ENCODE results near the gene CELF2.
"Not testable (repeated sequence)": the region's sequence is repeated elsewhere in the genome, so short reads cannot be mapped to it uniquely, and the experiment has no call there.

The CELF2 gene

DNA sequence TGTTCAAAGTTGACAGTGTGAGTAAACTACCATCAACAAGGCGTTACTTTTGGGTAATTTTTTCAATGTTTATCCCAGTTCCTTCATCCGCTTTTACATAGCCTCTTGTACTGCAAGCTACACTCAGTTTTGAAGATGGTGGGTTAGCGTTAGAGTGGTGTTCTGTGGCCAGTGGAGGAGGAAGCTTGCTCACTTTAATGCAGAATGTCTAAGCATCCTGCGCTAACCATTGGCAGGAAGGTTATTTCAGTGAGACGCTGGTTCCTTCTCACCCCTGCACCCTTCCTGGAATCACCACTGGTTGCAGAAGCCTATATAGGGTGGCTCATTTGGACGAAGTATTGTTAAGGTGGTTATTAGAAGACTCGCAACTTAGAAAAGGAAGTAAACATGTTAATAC lies 159.1 kb downstream of the CELF2 start:
- no peak for DNase-seq (ENCODE audit: low read depth)

DNA sequence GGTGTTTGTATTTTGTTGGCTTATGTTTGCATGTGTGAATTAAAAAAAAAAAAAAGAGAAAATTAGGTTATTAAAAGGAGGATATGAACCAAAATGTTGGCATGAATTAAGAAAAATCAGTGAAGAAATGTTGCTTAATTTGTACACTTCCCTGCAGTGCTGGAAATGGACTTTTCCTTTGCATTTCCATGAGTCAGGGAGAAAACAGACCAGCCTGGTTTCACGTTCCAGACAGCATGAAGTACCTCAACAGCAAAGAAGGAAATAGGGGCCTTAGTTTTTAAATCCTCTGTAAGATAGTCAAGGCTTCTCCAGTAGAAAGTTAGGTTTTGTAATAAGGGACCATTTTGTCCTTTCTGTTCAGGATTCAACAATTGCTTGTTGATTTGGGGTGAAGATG lies 159.7 kb downstream of the CELF2 start:
- DNase-seq (ENCODE audit: low read depth) = no peak

DNA sequence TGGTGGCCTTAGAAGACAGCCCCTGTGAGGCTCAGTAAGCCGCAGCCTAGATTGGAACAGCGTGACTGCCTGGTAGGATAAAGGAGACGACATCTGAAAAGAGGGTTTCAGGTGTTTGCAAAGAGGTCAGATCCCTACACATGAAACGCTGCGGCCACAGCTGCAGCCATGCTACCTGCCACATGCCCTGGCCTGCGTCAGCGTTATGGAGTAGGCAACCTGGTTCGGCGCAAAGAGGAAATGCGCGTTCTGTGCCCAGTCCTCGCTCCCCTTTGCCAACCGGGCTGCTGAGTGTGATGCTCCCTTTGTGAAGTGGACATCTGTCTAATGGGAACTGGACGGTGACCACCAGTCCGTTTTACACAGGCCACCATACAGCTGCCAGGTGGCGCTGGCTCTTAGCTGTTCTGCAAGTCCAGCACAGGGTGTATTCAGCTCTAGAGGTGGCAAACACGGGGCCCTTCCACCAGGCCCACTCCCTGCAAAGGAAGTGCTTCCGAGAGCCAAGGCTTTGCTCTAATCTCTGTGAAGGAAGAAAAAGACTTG lies 160.3 kb downstream of the CELF2 start:
- DNase-seq (ENCODE audit: low read depth) = no peak

DNA sequence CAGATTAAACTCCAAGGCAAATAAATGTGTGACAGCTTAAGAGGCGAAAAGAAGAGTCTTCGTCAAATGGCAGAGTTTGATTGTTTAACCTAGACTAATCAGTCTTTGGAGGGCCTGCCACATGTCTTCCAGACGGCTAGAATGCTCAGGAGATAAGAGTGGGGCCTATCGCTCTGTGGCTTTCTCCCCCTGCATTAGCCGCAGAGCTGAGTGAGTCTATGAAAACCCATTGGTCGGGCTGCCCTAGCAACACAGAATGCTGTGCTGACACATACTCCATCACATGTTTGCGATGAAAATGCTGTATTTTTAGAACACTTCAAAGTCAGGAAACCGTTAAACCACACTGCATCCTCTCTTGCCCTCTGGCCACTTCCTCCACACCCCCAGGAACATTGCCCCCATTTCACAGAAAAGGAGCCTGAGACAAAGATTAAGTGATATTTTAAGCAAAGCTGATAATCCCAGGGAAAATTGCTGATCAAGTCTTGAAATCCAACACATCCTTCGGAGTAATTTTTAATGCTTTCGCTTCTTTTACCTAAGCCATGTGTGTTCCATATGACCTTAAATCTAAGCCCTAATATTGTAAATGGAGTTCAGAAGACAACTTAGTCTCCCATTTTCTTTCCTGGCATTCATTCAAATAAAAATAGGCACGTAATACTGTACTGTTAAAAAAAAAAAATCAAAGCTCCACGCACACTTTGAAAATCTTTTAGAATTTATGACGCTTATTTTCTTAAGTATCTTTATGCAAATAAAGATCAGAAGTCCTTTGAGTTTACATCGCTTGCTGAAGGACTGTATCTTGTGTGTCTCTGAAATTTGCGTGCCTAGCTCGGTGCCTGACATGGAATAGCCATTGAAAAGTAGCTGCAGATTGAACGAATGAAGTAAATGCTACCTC lies 161.2 kb downstream of the CELF2 start:
- DNase-seq (ENCODE audit: low read depth) = no peak

DNA sequence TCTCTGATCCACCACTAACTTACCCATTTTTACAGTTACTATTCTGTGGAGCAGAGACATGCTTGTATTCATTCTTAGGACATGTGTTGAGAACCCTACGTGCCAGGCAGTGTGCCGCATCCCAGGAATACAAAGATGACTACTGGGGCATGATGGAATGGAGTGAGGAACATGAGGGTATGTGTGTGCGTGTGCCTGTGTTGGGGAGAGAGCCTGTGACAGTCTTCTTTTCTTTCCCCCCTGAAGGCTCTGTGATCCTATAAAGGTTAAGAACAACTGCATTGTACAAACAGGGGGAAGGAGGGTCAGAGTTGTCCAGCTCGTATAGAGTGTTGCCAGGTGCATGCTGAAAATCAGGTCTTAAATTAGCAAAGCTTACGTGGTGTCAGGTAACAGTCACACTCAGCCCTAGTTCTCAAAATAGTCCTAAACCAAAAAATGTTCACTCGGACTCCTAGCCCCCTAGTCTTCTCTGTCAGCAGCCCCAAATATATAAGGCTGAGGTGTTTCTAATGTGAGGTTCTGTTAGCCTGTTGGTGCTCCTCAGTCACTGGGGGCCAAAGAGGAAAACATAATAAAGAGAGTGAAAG lies 161.9 kb downstream of the CELF2 start:
- DNase-seq (ENCODE audit: low read depth) = no peak

DNA sequence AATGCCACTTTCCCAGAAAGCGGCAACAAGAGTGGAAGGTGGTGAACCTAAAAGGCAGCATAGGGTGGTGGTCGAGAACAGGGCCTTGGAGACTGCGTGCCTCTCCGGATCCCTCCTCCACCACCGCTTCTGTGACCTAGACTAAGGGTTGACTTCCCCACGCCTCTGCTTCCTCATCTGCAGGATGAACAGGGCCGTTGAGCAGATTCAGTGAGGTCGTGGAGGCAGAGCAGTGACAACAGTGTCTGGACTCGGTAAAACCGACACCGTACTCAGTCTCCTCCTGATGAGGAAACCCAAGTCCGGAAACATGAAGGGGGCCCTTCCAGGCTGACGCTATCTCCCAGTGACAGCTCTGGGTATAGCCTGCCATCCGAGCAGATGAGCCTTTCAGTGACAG lies 162.6 kb downstream of the CELF2 start:
- DNase-seq (ENCODE audit: low read depth) = no peak

DNA sequence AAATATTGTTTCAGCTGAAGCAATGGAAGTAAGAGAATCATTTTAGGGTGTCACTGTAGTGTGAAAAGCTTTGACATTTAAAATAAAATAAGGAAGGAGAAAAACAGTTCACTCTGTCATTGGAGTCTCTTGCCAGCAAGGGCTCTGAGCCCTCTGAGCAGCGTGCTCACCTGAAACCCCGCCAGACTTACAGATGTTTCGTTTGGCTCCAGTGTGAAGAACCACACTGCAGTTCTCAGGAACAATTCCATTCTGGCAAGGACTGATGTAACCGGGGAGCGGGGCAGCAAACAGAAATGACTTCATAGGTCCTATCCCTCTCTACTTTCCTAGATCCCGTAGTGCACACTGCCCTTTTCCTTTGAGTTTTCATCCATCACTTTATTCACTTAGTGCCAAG lies 164.3 kb downstream of the CELF2 start:
- no peak for DNase-seq (ENCODE audit: low read depth)

DNA sequence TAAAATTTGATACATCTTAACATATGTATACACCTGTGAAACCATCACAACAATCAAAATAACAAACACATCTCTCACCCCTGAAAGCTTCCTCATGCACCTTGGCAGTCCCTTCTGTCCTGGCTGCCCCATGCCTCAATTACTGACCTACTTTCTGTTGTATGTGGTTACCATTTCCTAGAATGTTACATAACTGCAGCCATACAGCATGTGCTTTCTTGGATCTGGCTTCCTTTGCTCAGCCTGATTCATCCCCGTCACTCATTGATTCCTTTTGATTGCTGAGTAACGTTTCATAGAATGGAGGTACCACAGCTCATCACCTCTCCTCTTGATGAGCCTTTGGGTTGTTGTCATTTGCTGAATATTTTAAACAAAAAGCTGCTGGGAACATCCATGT lies 165.3 kb downstream of the CELF2 start:
- DNase-seq (ENCODE audit: low read depth) = no peak

DNA sequence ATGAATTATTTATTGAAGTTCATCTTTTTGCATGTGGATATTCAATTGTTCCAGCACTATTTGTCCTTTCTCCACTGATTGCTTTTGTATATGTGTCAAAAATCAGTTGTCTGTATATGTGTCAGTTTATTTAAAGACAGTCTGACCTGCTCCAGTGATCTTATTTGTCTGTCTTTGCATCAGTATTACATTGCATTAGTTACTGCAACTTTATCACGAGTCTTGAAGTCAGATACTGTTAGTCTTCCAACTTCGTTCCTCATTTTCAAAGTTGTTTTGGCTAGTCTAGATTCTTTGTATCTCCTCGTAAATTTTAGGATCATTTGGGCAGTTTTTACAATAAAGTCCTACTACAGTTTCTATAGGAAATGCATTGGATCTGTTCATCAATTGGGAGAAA lies 166.4 kb downstream of the CELF2 start:
- no peak for DNase-seq (ENCODE audit: low read depth)

DNA sequence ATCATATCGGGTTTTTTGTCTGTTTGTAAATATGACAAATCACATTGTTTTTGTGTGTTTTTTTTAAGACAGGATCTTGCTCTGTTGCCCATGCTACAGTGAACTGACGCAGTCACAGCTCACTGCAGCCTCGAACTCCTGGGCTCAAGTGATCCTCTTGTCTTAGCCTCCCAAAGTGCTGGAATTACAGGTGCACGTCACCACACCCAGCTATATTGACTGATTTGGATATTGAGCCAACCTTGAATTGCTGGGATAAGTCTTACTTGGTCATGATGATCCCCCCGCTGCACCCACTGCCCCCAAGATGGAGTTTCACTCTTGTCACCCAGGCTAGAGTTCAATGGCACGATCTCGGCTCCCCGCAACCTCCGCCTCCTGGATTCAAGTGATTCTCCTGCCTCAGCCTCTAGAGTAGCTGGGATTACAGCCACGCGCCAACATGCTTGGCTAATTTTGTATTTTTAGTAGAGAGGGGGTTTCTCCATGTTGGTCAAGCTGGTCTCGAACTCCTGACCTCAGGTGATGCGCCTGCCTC lies 167.5 kb downstream of the CELF2 start:
- not testable (repeated sequence) for DNase-seq (ENCODE audit: low read depth)

DNA sequence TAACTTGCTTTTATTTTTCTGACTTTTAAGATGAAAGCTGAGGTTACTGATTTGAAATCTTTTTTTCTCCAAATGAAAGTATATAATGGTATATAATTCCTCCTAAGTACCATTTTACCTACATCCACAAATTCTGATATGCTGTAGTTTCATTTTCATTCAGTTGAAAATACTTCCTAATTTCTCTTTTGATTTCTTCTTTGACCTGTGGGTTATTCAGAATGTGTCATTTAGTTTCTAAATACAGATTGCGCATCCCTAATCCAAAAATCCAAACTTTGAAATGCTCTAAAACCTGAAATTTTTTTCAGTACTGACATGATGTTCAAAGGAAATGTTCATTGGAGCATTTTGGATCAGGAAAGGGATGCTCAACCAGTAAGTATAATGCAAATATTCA lies 168.7 kb downstream of the CELF2 start:
- DNase-seq (ENCODE audit: low read depth) = no peak

DNA sequence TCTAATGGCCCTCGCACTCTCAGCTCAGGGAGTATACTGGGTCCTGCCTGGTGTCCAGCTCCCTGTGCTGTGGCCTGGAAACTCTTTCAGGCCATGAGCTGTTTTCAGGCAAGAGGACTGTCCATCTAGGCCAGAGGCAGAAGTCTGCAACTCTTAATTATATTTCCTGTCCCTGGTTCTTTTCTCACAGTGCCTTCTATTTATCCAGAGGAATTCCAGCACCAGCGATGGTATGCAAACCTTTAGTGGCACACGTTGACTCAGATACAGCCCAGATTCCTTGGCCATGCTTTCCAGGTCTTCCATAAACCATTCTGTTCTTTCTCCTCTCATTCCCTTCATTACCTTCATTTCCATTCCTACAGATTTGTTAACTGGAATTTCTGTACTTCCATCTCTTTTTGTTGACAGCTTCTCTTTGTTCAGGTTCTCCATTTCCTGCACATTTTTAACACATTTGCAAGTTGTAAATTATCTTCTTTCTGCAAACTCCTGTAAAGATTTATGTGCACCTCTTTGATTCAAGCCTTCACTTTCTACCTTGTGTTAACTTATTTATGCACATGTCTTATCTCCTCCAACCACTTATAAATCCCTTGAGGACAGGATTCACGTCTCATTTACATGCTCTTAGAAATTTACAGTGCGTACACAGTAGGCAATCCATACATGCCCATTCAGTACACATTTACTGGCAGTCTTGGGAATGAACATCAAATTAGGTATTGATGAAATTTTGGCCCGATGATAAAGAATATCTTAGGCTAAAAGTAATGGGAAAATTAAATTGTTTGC lies 172.1 kb downstream of the CELF2 start:
- no peak for DNase-seq (ENCODE audit: low read depth)

DNA sequence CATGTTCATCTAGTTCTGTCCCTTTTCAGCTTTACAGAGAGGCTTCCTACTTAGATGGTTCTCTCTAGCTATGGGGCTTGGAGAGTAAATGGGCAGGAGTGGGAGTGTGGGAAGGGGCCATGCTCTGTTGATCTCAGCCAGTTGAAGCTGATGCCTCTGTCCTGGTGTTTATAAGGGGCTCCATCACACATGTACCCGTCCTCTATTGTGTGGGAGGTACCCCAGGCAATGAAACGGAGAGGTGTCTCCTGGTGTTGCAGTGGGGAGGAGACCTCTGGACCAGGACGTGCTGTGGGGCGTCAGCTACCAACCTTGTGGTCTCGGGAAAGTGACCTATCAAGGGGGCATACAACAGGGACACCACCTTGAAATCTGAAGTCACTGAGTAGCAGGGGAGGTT lies 173.5 kb downstream of the CELF2 start:
- no peak for DNase-seq (ENCODE audit: low read depth)

DNA sequence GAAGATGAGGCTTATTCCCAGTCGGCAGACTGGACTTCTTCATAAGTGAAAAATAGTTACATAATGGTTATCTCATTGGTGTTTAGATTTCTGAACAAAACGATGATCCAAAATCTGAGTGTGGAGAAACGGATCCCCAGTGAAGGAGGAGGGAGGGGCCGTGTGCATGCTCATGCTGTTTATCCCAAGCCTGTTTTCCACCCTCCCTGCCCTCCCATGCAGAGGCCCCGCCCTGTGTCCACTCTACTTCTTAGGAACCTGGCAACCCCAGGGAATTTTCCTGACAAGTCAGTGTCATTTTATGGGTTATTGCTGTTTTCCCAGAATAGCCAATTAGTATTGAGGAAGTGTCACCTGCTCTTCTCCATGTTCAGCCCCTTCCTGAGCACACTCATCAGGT lies 174.0 kb downstream of the CELF2 start:
- no peak for DNase-seq (ENCODE audit: low read depth)

DNA sequence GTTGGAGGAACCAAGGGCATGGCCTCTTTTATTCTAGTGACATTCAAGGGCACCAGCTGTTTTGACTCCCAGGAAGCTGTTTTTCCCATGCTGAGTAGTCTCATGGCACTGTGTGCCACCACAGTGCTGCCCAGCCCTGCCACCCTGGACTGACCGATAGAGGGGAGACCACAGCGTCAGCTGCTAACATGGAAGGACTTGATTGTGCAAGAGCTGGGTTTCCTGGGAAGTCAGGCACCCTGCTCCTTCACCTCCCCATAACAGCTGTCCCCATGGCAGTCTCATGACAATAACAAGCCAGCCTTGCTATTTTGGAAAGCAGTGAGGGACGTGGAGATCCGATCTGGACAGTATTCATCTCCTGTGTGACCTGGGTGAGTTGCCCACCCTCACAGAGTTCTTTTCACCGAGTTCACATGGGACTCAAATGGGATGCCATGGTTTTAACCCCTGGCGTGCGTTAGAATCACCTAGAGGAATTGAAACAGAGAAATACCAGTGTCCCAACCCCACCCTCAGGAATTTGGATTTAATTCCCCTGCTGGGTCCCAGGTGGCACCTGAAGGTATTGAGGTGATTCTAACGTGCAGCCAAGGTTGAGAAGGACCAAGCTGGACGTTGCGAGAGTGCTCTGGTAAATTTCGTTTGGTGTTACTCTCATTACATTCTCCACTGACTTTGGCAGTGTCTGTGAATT lies 174.8 kb downstream of the CELF2 start:
- no peak for DNase-seq (ENCODE audit: low read depth)

DNA sequence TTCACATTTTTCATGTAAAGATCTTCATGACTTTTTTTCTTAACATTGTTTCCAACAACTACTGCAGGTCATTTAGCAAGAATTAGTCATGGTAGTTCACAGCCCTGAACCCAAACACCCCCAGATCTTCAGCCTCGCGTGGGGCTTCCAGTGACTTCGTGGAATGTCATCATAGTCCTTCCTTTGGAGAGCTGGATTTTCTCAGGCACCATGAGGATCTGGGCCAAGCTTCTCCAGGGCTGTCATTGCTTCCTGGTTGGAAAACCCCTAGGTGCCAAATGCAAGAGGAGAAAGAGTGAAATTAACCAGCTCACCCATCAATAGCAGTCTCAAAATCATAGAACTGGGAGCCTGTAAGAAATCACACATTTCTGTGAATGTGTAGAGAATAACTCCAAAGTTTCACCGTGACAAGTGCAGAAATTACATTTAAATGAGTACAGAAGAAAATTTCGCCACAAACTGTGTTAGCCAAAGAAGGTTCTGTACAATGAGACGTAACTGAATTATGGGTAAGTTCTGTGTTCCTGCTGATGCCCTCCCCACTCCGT lies 175.4 kb downstream of the CELF2 start:
- DNase-seq (ENCODE audit: low read depth) = no peak

DNA sequence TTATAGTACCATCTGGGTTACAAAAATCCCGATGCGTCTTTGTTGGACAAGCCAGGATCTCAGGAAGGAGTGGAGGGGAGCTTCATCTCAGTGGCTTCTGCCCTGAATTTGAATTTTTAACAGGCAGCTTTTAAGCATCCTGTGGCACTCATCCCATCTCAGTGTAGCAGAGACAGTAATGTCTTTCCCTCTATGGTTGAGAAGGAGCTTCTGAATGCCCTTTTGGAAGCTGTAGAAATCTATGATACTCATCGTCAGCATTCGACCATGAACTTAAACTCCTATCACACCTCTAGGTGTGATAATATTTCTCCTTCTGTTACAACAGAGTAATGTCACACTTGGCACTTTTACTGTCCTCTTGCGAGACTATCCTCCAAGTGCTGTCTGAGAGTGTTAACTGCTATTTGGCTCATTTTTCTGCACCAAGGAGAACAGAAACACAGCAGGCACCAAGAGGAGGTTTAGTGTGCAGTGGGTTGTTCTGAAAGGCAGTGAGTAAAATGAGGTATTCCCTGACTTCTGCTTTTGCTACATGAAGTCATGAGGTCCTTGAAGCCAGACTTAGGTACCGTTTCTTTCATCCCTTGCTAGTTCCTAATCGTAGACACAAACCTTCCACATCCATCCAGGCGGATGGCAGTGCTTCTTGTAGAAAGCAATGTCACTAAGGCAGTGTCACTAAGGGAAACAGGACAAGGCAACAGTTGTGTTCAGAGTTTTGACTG lies 177.4 kb downstream of the CELF2 start:
- DNase-seq (ENCODE audit: low read depth) = no peak

DNA sequence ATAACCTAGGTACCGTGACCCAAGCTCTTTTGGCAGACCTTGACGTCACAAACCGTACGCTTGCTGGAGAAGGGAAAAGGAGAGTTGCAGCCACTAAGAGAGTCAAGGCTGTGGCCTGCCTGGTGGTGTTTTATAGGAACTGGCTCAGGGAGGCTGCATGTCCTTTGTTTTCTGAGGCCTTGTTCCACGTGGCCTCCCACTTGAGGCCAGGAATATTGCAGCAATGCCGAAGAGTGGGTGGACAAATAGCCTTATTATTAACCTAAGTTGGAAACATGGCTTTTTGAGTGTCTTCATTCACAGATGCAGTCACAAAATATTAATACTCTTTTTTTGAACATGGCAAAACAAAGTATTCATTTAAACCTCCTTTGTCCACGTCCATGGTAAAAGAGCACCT lies 178.0 kb downstream of the CELF2 start:
- no peak for DNase-seq (ENCODE audit: low read depth)

DNA sequence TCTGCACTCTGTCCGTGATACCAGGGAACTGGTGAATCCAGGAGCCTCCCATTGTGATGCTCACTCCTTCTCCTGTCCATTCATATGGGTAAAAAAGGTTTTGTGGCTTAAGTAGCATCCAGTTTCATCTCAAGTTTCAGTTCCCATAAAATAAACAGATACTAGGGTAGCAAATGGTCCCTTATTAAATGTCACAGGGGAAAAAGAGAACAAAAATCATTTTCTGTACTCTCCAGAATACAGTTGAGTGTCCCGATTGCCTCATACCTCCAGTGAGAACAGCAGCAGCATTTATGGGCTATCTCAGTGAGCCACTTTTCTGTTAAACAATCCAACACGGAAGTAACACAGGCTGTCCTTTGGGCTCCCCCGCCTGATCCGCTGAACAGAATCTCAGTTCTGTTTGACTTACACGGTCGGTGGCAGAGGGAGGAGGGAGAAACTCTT lies 179.6 kb downstream of the CELF2 start:
- DNase-seq (ENCODE audit: low read depth) = no peak

DNA sequence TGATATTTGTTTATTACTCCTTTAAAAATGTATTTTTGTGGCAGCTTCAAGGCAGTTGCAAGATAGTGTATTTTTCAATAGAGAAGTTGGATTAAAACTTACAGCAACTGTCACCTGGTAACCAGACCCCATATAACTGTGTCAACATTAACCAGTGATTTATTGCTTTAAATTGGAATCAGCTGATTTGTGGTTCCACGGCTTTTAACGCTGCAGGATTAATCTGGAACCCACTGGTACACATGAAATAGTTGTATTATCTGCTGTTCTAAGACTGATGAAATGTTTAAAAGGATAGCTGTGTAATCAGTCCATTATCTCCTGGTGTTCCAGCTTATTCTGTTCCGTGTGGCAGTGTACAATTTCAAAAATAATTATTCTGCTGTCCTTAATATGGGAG lies 180.2 kb downstream of the CELF2 start:
- no peak for DNase-seq (ENCODE audit: low read depth)

DNA sequence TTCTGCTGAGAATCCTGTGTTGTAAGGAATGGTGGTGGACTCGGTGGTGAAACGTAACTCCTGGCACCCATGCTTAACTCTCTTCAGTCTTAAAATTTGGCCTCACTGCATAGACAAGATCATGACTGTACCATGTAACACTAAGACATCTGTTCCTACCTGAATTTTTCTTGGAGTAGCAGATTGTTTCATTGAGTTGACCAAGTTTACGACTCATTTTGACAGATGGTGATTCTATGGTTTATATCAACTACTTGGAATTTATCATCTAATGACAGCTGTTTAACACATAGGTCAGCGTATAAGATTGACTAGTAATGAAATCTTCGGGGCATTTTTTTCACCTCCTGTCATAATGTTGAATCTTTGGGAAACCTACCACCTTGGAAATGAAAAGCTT lies 184.2 kb downstream of the CELF2 start:
- no peak for DNase-seq (ENCODE audit: low read depth)
